Testis (tissue), 3 donors: ENCODE measurements around the gene SEMA3B. TPM values are rescaled to one million over a fixed set of nuclear protein-coding genes. Genes with fewer than 3 reads are reported as not detected.
A peak's percentile ranks its signal among the peaks of the same experiment; 100 is the strongest.

Experiments
- DNase-seq: peaks from one replicate; pipeline ENCODE4 v3.0.0-alpha.2; 2019
- H3K27ac ChIP-seq, 2 donors: fragments of 200-600 bp; sonication (generic); one replicate each; pipeline ENCODE4 v1.5.1; 2019
- H3K27me3 ChIP-seq: fragments of 200-600 bp; sonication (generic); one replicate; pipeline ENCODE4 v1.5.1; 2019
- H3K36me3 ChIP-seq: fragments of 200-600 bp; sonication (generic); one replicate; pipeline ENCODE4 v1.5.1; 2017; ENCODE audit warnings: low read depth; ENCODE audit errors: missing control alignments
- H3K4me1 ChIP-seq: fragments of 200-600 bp; sonication (generic); one replicate; pipeline ENCODE4 v1.5.1; 2019
- H3K4me3 ChIP-seq, 2 donors: fragments of 200-600 bp; sonication (generic); one replicate each; pipeline ENCODE4 v1.5.1; 2017 to 2019
- H3K9me3 ChIP-seq: fragments of 200-600 bp; sonication (generic); one replicate; pipeline ENCODE4 v1.5.1; 2017
- CTCF ChIP-seq, 3 experiments: fragments of 450-650 bp in 2 of 3; fragments of 200-600 bp in 1 of 3; sonication (generic) in 1 of 3; IDR thresholded peaks; one replicate each; pipeline ENCODE4 v1.5.1; 2016 to 2019; ENCODE audit warnings: antibody characterized with exemption in 3 of 3, mild to moderate bottlenecking in 2 of 3, moderate library complexity in 1 of 3
- POLR2A ChIP-seq: fragments of 450-650 bp; IDR thresholded peaks from one replicate; pipeline ENCODE4 v1.6.1; 2017; ENCODE audit warnings: antibody characterized with exemption, mild to moderate bottlenecking, moderate library complexity
- WGBS, 2 donors: methylation state at CpG; one replicate each; pipeline ENCODE4 v1.1.5; 2018; 5-methylcytosine and 5-hydroxymethylcytosine counted together
- intact Hi-C: fragments of 100-400 bp; cut with DNase I; formaldehyde crosslinking; loops from one replicate; pipeline ENCODE4 v1.15.1; 2023; ENCODE audit warnings: low total_unique reads
- polyA plus RNA-seq: library from polyadenylated mRNA; stranded (reverse); fragments of 350-450 nt; fragmentation: Illumina TruSeq; extraction: RNeasy Lipid Tissue Mini Kit (QIAGEN cat#74804); gene quantifications from one replicate; pipeline ENCODE4 v1.2.3, GENCODE V29; 2014; ENCODE audit warnings: low read depth, low replicate concordance; ENCODE audit not compliant: insufficient read depth
- total RNA-seq, 2 donors: library from RNA; depleted of rRNA; stranded (reverse); fragments of >200 nt; gene quantifications; one replicate each; pipeline ENCODE4 v1.2.3, GENCODE V29; 2016

SEMA3B gene
- total and polyA plus RNA-seq, 3 donors from 2014 or later: 12.9 to 30.2 (median 26.7) TPM

GRCh38 chr3:50290161-50290641 is 21.3 kb downstream of the SEMA3B start:
- intact Hi-C loops: no loop called here
- Histone ChIP-seq H3K4me1 (peaks cover 20% of the 10 kb centered on the region), H3K36me3 (no peaks in the 10 kb centered on the region), H3K27me3 (no peaks in the 10 kb centered on the region), H3K4me3 (no peak overlapping the region), H3K27ac (no peak overlapping the region), H3K9me3 (no peaks in the 10 kb centered on the region)
- 63 to 92% methylated on average over 13 to 15 of the region's 16 CpGs for WGBS, 2 donors
- DNase-seq: no peak
- TF ChIP-seq POLR2A (no peak), CTCF (IDR thresholded peaks at IDR 0.05) (no peak)

GRCh38 chr3:50292159-50293078 is 23.5 kb downstream of the SEMA3B start, which contains the start of gene IFRD2:
IFRD2 (minus strand) TSS chr3:50292429; CDS start chr3:50292274, 155 bp downstream.
- no peaks in the 10 kb centered on the region for H3K36me3 ChIP-seq
- peak; percentile 99 for DNase-seq
- peak within 1 kb of the TSS; percentile 47 to 80 for H3K27ac ChIP-seq
- H3K4me1 ChIP-seq: peaks cover 20% of the 10 kb centered on the region
- peak within 1 kb of the TSS; percentile 77 to 91 for H3K4me3 ChIP-seq
- H3K27me3 ChIP-seq: no peaks in the 10 kb centered on the region
- WGBS, 2 donors: 1 to 6% methylated on average over 9 to 49 of the region's 67 CpGs
- TF ChIP-seq CTCF (IDR thresholded peaks at IDR 0.05): no peak
- TF ChIP-seq POLR2A: no peak
- H3K9me3 ChIP-seq: no peaks in the 10 kb centered on the region
- intact Hi-C loops: no loop called here

GRCh38 chr3:50293079-50293801 is 24.3 kb downstream of the SEMA3B start:
- H3K4me3 ChIP-seq: peak overlapping the region in 1 of 2 donors; percentile 77
- TF ChIP-seq CTCF (IDR thresholded peaks at IDR 0.05) (no peak), POLR2A (no peak)
- 53 to 80% methylated on average over 4 to 10 of the region's 12 CpGs for WGBS, 2 donors
- DNase-seq: no peak
- no peaks in the 10 kb centered on the region for H3K36me3 ChIP-seq
- H3K9me3 ChIP-seq: no peaks in the 10 kb centered on the region
- intact Hi-C loops: no loop called here
- no peaks in the 10 kb centered on the region for H3K27me3 ChIP-seq
- peak overlapping the region in 1 of 2 donors; percentile 37 for H3K27ac ChIP-seq
- H3K4me1 ChIP-seq: peaks cover 22% of the 10 kb centered on the region

- no peak overlapping the region for H3K4me3 ChIP-seq
- H3K36me3 ChIP-seq: no peaks in the 10 kb centered on the region
- intact Hi-C loops: no loop called here
- 88 to 90% methylated on average over 4 of the region's 4 CpGs for WGBS, 2 donors
- H3K9me3 ChIP-seq: no peaks in the 10 kb centered on the region
- no peaks in the 10 kb centered on the region for H3K27me3 ChIP-seq
- H3K4me1 ChIP-seq: peaks cover 29% of the 10 kb centered on the region
- no peak overlapping the region for H3K27ac ChIP-seq
- TF ChIP-seq POLR2A (no peak), CTCF (IDR thresholded peaks at IDR 0.05) (no peak)
- no peak for DNase-seq
Measured at GRCh38 chr3:50294089-50294488, 25.1 kb downstream of the SEMA3B start.
